KMS-11 (cell line): ENCODE data around the gene COL5A1.

ENCODE experiments used
- H2AFZ ChIP-seq: fragments of 200-600 bp; sonication (generic); 2 replicates; pipeline ENCODE4 v1.6.1; 2016; ENCODE audit warnings: antibody characterized with exemption, mixed run types, low read depth
- H3K27ac ChIP-seq: fragments of 200-600 bp; sonication (generic); 2 replicates; pipeline ENCODE4 v1.6.1; 2016; ENCODE audit warnings: mild to moderate bottlenecking, mixed run types
- H3K27me3 ChIP-seq: fragments of 200-600 bp; sonication (generic); 2 replicates; pipeline ENCODE4 v1.6.1; 2017; ENCODE audit warnings: mild to moderate bottlenecking, low read depth, mixed run types, moderate library complexity; ENCODE audit not compliant: insufficient read depth
- H3K36me3 ChIP-seq: fragments of 200-600 bp; sonication (generic); 2 replicates; pipeline ENCODE4 v1.6.1; 2017; ENCODE audit warnings: mild to moderate bottlenecking, mixed run types; ENCODE audit not compliant: insufficient read depth
- H3K4me1 ChIP-seq: fragments of 200-600 bp; sonication (generic); 2 replicates; pipeline ENCODE4 v1.6.1; 2016; ENCODE audit warnings: mild to moderate bottlenecking, low read depth, mixed run types; ENCODE audit not compliant: poor library complexity, severe bottlenecking
- H3K4me2 ChIP-seq: fragments of 200-600 bp; sonication (generic); 2 replicates; pipeline ENCODE4 v1.7.0; 2016; ENCODE audit warnings: mild to moderate bottlenecking, mixed run types
- H3K4me3 ChIP-seq: fragments of 200-600 bp; sonication (generic); IDR thresholded peaks from 2 replicates; pipeline ENCODE4 v1.6.1; 2017; ENCODE audit warnings: low read depth, low read length, mixed read lengths; ENCODE audit not compliant: insufficient read depth
- H3K79me2 ChIP-seq: fragments of 200-600 bp; sonication (generic); 2 replicates; pipeline ENCODE4 v1.6.1; 2016; ENCODE audit warnings: low read depth, mixed run types; ENCODE audit not compliant: insufficient read depth
- H3K9ac ChIP-seq: fragments of 200-600 bp; sonication (generic); 2 replicates; pipeline ENCODE4 v1.6.1; 2016; ENCODE audit warnings: mild to moderate bottlenecking, mixed run types
- H4K20me1 ChIP-seq: fragments of 200-600 bp; sonication (generic); 2 replicates; pipeline ENCODE4 v1.6.1; 2016; ENCODE audit warnings: mild to moderate bottlenecking, mixed run types; ENCODE audit not compliant: insufficient read depth
- CTCF ChIP-seq: fragments of 200-600 bp; sonication (generic); conservative IDR thresholded peaks from 2 replicates; pipeline ENCODE4 v1.6.1; 2017; ENCODE audit warnings: low read depth, mild to moderate bottlenecking, antibody characterized with exemption, low read length, moderate library complexity, mixed read lengths

Gene COL5A1

GRCh38 chr9:134677743-134678142 is 36.1 kb downstream of the COL5A1 start:
- Histone ChIP-seq H3K9ac (no peak overlapping the region), H3K4me2 (no peak overlapping the region), H3K4me3 (no peak overlapping the region), H4K20me1 (no peaks in the 10 kb centered on the region), H3K4me1 (no peaks in the 10 kb centered on the region), H3K27ac (no peak overlapping the region), H3K27me3 (peaks cover 46% of the 10 kb centered on the region), H2AFZ (no peak overlapping the region), H3K79me2 (no peaks in the 10 kb centered on the region), H3K36me3 (no peaks in the 10 kb centered on the region)
- no peak for TF ChIP-seq CTCF

GRCh38 chr9:134678206-134678605 is 36.6 kb downstream of the COL5A1 start:
- H3K27me3 ChIP-seq = peaks cover 44% of the 10 kb centered on the region
- no peak overlapping the region for H3K4me3 ChIP-seq
- no peaks in the 10 kb centered on the region for H3K79me2 ChIP-seq
- no peaks in the 10 kb centered on the region for H3K36me3 ChIP-seq
- H3K4me2 ChIP-seq = no peak overlapping the region
- H2AFZ ChIP-seq = no peak overlapping the region
- H3K4me1 ChIP-seq = no peaks in the 10 kb centered on the region
- no peak overlapping the region for H3K27ac ChIP-seq
- TF ChIP-seq CTCF = no peak
- H4K20me1 ChIP-seq = no peaks in the 10 kb centered on the region
- H3K9ac ChIP-seq = no peak overlapping the region

GRCh38 chr9:134678666-134679443 is 37.3 kb downstream of the COL5A1 start:
- Histone ChIP-seq H3K4me3 (no peak overlapping the region), H3K36me3 (no peaks in the 10 kb centered on the region), H3K4me2 (no peak overlapping the region), H3K27ac (no peak overlapping the region), H3K79me2 (no peaks in the 10 kb centered on the region), H4K20me1 (no peaks in the 10 kb centered on the region), H2AFZ (no peak overlapping the region), H3K9ac (no peak overlapping the region), H3K27me3 (peaks cover 38% of the 10 kb centered on the region), H3K4me1 (no peaks in the 10 kb centered on the region)
- no peak for TF ChIP-seq CTCF

- Histone ChIP-seq H4K20me1 (no peaks in the 10 kb centered on the region), H3K9ac (no peak overlapping the region), H3K27me3 (peaks cover 40% of the 10 kb centered on the region), H3K4me2 (no peak overlapping the region), H3K36me3 (no peaks in the 10 kb centered on the region), H3K27ac (no peak overlapping the region), H3K4me1 (no peaks in the 10 kb centered on the region), H3K4me3 (no peak overlapping the region), H2AFZ (no peak overlapping the region), H3K79me2 (no peaks in the 10 kb centered on the region)
- no peak for TF ChIP-seq CTCF
These were observed 38.2 kb downstream of the COL5A1 start for GRCh38 chr9:134679616-134680392.
